Right lobe of liver (tissue), 6 donors: ENCODE data around the gene SRPK2. TPM values are rescaled to one million over a fixed set of nuclear protein-coding genes. Genes with fewer than 3 reads are reported as not detected.
"Not testable (repeated sequence)": the region's sequence is repeated elsewhere in the genome, so short reads cannot be mapped to it uniquely, and the experiment has no call there.

Experiments
- ATAC-seq, 4 donors: fragments of 200-7000 bp; cut with Tn5 transposase; one replicate each; pipeline ENCODE4 v1.9.1; 2020; ENCODE audit warnings: mild to moderate bottlenecking in 4 of 4, moderate library complexity in 4 of 4
- DNase-seq, 3 donors: peaks; one replicate each; pipeline ENCODE4 v3.0.0-alpha.2; 2020
- H3K27ac ChIP-seq, 3 donors: fragments of 200-600 bp; one replicate each; pipeline ENCODE4 v1.8.0; 2022
- H3K27me3 ChIP-seq, 2 donors: fragments of 200-600 bp; one replicate each; pipeline ENCODE4 v1.8.0; 2022
- H3K36me3 ChIP-seq, 4 donors: fragments of 200-600 bp; sonication (generic) in 1 of 4; one replicate each; pipeline versions ENCODE4 v1.5.1 to v1.8.0; 2017 to 2022; ENCODE audit warnings: control low read depth in 1 of 4
- H3K4me1 ChIP-seq, 4 donors: fragments of 200-600 bp; sonication (generic) in 1 of 4; one replicate each; pipeline versions ENCODE4 v1.5.1 to v1.8.0; 2017 to 2022; ENCODE audit warnings: control low read depth in 1 of 4
- H3K4me3 ChIP-seq, 3 donors: fragments of 200-600 bp; one replicate each; pipeline ENCODE4 v1.8.0; 2022
- H3K9me3 ChIP-seq, 4 donors: fragments of 200-600 bp; sonication (generic) in 1 of 4; one replicate each; pipeline versions ENCODE4 v1.5.1 to v1.8.0; 2017 to 2022; ENCODE audit warnings: control low read depth in 1 of 4
- POLR2A ChIP-seq: fragments of 450-650 bp; IDR thresholded peaks from one replicate; pipeline ENCODE4 v1.6.1; 2017; ENCODE audit warnings: antibody characterized with exemption, mild to moderate bottlenecking
- WGBS: methylation state at CpG from one replicate; pipeline ENCODE4 v1.1.6; 2018; ENCODE audit warnings: low coverage, low lambda C conversion rate; ENCODE audit not compliant: insufficient coverage; ENCODE audit errors: missing lambda C conversion rate; 5-methylcytosine and 5-hydroxymethylcytosine counted together
- intact Hi-C, 2 donors: fragments of 100-400 bp; cut with DNase I; formaldehyde crosslinking; loops; one replicate each; pipeline versions ENCODE4 v1.11.2 to v1.14.1; 2022
- total RNA-seq, 6 experiments: library from RNA; depleted of rRNA in 2 of 6; stranded (reverse); fragments of >200 nt in 2 of 6; fragmentation: NEBNext Ultra II Directional in 3 of 6; extraction: Animal tissue kit (Norgen Biotek cat#: 25700) in 3 of 6; gene quantifications; one replicate each; pipeline versions ENCODE4 v1.1.0 to v1.2.4, GENCODE V29; 2016 to 2023
- TF ChIP-seq, protein P1 (sequence below), 4 donors: fragments of 200-600 bp in 3 of 4; fragments of 450-650 bp in 1 of 4; IDR thresholded peaks; one replicate each; pipeline versions ENCODE4 v1.5.1 to v1.8.0; 2016 to 2022; ENCODE audit warnings: antibody characterized with exemption in 4 of 4, mild to moderate bottlenecking in 2 of 4
- donor health status: DM: no; HTN: yes; CAD: no.
- donor health status: DM: no; HTN: no; CAD: no.
- donor health status: DM: no; HTN: no; CAD: no.
- donor health status: DM: no; HTN: yes; CAD: no.
- donor health status: DM: no; HTN: yes; CAD: no.

The SRPK2 gene
- total RNA-seq, 6 experiments from 2014 or later, result 15.5 to 21.1 (median 18.2) TPM

DNA sequence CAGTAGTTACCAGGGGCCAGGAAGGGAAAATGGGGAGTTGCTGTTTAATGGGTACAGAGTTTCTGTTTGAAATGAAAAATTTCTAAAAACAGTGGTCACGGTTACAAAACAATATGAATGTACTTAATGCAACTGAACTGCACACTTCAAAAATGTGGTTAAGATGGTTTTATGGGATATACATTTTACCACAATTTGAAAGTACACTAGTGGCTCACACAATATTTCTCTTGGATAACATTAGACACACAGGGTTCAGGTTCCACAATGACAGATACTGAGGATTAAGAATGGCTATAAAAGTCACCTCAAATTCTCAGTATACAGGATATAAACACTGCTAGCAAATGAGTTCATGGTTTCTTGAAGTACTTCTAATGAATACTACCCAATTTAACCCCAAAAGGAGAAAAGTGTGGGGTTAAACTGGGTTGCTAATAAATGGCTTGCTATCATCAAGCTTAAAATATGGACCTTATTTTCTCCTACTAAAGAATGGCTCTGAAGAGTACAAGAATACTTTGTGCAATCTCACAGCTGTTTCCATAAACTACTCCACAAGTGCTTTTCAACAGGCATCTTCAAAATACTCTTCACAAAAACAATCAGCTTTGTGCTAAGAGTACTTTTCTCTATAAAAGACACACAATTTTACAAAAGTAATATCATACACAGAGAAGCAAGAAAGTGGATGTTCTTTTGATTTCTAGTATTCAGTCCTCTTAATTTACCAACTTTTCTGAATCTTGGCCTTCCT lies 92.9 kb downstream of the SRPK2 start:
- intact Hi-C loops, result no loop called here
- Histone ChIP-seq H3K4me1 (no peaks in the 10 kb centered on the region), H3K9me3 (no peaks in the 10 kb centered on the region), H3K36me3 (no peaks in the 10 kb centered on the region), H3K27ac (no peak overlapping the region), H3K4me3 (no peak overlapping the region), H3K27me3 (no peaks in the 10 kb centered on the region)
- no peak for DNase-seq
- ATAC-seq, result no peak
- 75% methylated on average over 1 of the region's 1 CpG for WGBS
- TF ChIP-seq, protein P1, sequence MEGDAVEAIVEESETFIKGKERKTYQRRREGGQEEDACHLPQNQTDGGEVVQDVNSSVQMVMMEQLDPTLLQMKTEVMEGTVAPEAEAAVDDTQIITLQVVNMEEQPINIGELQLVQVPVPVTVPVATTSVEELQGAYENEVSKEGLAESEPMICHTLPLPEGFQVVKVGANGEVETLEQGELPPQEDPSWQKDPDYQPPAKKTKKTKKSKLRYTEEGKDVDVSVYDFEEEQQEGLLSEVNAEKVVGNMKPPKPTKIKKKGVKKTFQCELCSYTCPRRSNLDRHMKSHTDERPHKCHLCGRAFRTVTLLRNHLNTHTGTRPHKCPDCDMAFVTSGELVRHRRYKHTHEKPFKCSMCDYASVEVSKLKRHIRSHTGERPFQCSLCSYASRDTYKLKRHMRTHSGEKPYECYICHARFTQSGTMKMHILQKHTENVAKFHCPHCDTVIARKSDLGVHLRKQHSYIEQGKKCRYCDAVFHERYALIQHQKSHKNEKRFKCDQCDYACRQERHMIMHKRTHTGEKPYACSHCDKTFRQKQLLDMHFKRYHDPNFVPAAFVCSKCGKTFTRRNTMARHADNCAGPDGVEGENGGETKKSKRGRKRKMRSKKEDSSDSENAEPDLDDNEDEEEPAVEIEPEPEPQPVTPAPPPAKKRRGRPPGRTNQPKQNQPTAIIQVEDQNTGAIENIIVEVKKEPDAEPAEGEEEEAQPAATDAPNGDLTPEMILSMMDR (IDR thresholded peaks at IDR 0.05), result no peak
- TF ChIP-seq POLR2A, result no peak

DNA sequence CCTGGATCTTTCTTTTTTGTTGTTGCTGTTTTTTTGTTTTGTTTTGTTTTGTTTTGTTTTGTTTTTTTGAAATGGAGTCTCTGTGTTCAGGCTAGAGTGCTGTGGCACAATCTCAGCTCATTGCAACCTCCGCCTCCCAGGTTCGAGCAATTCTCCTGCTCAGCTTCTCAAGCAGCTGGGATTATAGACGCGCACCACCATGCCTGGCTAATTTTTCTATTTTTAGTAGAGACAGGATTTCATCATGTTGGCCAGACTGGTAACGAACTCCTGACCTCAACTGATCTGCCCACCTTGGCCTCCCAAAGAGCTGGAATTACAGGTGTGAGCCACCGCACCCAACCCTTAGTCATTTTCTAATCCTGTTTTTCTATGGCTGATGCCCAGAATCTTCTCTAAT lies 94.2 kb downstream of the SRPK2 start:
- H3K9me3 ChIP-seq, DNase-seq, intact Hi-C loops, ATAC-seq, H3K27ac ChIP-seq, H3K4me1 ChIP-seq, H3K36me3 ChIP-seq, H3K27me3 ChIP-seq, H3K4me3 ChIP-seq: not testable (repeated sequence)
- WGBS, result 95% methylated on average over 6 of the region's 6 CpGs

DNA sequence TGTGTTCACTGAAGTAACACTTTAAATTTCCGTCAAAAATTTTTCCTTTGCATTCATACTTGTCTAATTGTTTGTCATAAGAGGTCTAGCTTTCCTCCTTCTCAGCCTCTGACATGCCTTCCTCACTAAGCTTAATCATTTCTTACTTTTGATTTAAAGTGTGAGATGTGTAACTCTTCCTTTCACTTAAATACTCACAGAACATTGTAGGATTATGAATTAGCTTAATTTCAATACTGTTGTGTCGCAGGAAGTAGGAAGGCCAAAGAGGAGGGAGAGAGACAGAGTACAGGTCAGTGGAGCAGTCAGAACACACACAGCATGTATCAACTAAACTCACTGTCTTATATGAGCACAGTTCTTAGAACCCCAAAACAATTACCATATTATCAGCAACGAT lies 99.0 kb downstream of the SRPK2 start:
- Histone ChIP-seq H3K4me1 (no peaks in the 10 kb centered on the region), H3K27ac (no peak overlapping the region), H3K9me3 (no peaks in the 10 kb centered on the region), H3K36me3 (no peaks in the 10 kb centered on the region), H3K27me3 (no peaks in the 10 kb centered on the region), H3K4me3 (no peak overlapping the region)
- no peak for ATAC-seq
- intact Hi-C loops, result no loop called here
- 74% methylated on average over 2 of the region's 3 CpGs for WGBS
- DNase-seq, result no peak
- TF ChIP-seq, protein P1 (IDR thresholded peaks at IDR 0.05), result no peak
- no peak for TF ChIP-seq POLR2A

DNA sequence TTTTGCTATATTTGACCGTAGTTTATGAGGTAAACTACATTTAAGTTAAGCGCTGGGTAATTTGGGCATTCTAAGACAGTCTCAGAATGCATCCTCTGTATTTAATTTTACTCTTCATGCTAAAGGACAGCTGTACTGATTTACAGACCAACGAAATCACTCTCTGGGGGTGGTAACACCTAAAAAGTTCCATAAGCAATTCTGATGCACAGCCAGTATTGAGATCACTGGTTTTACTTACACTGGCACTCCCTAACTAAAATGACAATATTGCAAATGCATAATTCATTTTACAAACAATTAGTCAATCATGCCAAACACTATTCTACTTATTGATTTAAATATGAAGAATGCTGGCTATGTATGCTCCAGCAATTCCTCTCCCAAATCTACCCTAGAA lies 102.3 kb downstream of the SRPK2 start:
- DNase-seq (no peak), ATAC-seq (no peak)
- intact Hi-C loops, result no loop called here
- WGBS, result 94% methylated on average over 3 of the region's 3 CpGs
- Histone ChIP-seq H3K36me3 (no peaks in the 10 kb centered on the region), H3K4me1 (peaks cover 0 to 8% (median 0%) of the 10 kb centered on the region in 4 donors), H3K9me3 (no peaks in the 10 kb centered on the region), H3K27me3 (no peaks in the 10 kb centered on the region), H3K27ac (no peak overlapping the region), H3K4me3 (no peak overlapping the region)
- TF ChIP-seq, protein P1 (IDR thresholded peaks at IDR 0.05), result no peak
- no peak for TF ChIP-seq POLR2A

- Histone ChIP-seq H3K27me3 (no peaks in the 10 kb centered on the region), H3K9me3 (no peaks in the 10 kb centered on the region), H3K4me1 (peaks cover 0 to 8% (median 0%) of the 10 kb centered on the region in 4 donors), H3K36me3 (no peaks in the 10 kb centered on the region), H3K27ac (no peak overlapping the region), H3K4me3 (no peak overlapping the region)
- ATAC-seq, result no peak
- intact Hi-C loops, result no loop called here
- TF ChIP-seq POLR2A, result no peak
- DNase-seq, result no peak
- 93% methylated on average over 12 of the region's 12 CpGs for WGBS
Observed at GRCh38 chr7:105285118-105285874, 103.4 kb downstream of the SRPK2 start.
